Limb (tissue), 2 donors: ENCODE measurements around the gene SEMA3E.
"Not testable (repeated sequence)": the region's sequence is repeated elsewhere in the genome, so short reads cannot be mapped to it uniquely, and the experiment has no call there.

Source experiments
- DNase-seq, 2 donors: peaks; one replicate each; pipeline ENCODE4 v3.0.0-alpha.2; 2016; ENCODE audit errors: extremely low spot score in 2 of 2

The SEMA3E gene

GRCh38 chr7:83486957-83487356, 162.0 kb downstream of the SEMA3E start:
- DNase-seq, result no peak

DNA sequence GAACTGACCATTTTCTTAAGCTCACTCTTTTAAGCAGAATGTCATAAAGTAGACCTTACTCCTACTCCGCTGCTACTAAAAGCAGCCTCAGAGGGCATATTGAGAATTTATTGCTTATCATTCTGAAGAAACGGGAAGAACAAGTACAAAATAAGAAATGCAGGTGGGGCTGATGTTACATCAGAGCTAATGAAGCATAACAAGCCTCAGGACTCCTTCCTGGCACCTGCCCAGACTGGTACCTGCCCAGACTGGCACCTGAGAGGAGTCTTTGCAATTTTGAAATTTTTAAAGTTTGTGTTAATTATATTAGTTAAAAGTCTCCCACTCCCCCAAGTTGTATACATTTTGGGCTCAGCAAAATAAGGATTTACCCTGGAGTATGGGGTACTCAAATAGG, 162.4 kb downstream of the SEMA3E start:
- no peak for DNase-seq

DNA sequence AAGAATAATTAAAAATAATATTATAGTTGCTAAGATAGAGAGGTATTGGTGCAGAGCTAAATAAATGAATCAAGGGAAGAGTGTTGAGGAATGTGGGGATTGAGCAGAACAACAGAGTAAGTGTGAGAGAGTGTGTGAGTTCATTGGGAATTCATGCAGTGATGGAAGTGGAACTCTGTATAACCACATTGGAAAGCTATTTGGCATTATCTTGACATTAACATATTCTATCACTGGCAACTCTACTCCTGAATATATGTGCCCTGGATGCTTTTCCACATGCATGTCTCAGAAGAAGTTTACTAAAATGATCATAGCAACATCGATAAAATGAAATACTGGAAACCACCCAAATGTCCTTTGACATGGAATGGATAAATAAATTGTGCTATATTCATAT, 164.1 kb downstream of the SEMA3E start:
- no peak for DNase-seq

DNA sequence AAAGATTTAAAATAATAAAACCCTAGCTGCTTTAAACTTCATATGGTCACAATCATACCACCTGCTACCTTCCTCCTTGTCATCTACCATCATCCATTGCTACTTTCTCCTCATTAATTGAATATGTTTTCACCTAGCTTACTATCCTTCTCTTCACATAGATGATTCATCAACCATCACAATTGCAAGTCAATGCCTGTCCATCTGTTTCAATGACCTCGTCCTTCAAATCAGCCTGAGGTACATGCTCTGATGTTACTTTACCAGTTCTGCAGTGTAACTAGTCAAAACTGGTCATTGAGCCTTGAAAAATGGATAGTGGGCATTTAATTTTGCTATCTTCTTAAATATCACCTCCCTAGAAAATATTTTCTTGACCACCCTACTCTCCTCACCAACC, 164.7 kb downstream of the SEMA3E start:
- DNase-seq, result no peak

GRCh38 chr7:83478616-83479015, 170.3 kb downstream of the SEMA3E start:
- no peak for DNase-seq

DNA sequence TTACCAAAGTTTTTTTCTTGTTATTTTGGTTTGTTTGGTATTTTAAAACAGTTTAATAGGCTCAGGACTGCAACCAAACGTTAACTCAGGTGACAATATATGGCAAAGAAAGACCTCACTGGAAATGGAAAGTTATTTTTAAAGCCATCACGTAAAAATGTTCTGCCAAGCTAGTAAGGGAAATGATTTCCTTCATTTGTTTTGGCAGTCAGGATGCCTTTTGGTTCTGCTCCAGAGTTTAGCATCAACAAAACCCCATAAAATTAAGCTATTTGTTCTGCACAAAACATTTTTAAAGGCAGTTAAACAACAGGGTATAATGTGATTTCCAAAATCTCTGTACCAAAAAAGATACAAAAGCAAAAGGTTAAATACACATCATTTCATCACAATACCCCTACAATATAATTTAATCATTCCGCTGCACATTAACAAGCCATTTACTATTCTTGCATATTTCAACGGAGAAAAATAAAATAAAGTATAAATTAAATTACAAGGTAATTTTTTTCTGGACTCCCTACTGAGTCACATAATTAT, 172.4 kb downstream of the SEMA3E start:
- DNase-seq, result no peak

- no peak for DNase-seq
These were observed 173.5 kb downstream of the SEMA3E start for GRCh38 chr7:83475420-83475819.

DNA sequence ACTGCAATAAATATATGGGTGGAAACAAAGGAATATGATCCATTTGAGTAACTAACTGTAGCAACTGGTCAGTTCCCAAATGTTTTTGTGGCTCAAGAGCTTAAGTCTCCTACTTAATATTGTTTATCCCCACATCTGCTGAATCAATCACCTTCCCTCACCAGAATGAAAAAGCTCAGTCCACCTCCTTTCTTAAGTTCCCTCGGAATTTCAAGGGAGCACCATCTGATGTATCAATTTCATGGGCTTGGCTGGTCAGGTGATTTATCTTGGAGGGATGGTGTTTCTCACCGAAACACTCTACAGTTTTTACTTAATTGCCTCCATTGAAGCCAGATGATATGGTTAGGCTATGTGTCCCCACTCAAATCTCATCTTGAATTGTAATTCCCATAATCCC, 176.6 kb downstream of the SEMA3E start:
- DNase-seq, result no peak

GRCh38 chr7:83469491-83469890, 179.4 kb downstream of the SEMA3E start:
- no peak for DNase-seq

GRCh38 chr7:83469076-83469475, 179.9 kb downstream of the SEMA3E start:
- no peak for DNase-seq

DNA sequence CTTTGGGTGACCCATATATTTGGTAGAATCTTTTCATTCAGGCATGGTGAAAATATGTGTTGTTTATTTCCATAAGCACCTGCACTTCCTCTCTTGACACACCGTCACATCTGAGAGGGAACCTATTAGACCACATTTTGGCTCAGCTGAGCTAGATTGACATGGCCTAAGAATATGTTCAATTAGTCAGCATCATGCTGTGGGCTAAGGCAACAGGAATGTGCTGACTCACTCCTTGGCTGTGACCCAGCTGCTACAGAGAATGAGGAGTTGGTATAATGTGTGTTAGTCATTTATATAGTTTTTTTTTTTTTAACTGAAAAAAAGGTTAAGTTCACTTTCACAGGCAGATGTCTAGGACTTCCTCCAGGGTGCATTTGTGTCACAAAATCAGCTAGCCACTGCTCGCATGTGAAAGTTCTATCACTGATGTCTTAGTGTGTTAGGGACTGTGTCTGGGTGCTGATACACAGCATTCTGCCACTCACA, 180.6 kb downstream of the SEMA3E start:
- DNase-seq, result peak; percentile 40 to 55

- DNase-seq, result no peak
These were observed 181.4 kb downstream of the SEMA3E start for GRCh38 chr7:83467493-83467892.

GRCh38 chr7:83466956-83467355, 182.0 kb downstream of the SEMA3E start:
- no peak for DNase-seq

DNA sequence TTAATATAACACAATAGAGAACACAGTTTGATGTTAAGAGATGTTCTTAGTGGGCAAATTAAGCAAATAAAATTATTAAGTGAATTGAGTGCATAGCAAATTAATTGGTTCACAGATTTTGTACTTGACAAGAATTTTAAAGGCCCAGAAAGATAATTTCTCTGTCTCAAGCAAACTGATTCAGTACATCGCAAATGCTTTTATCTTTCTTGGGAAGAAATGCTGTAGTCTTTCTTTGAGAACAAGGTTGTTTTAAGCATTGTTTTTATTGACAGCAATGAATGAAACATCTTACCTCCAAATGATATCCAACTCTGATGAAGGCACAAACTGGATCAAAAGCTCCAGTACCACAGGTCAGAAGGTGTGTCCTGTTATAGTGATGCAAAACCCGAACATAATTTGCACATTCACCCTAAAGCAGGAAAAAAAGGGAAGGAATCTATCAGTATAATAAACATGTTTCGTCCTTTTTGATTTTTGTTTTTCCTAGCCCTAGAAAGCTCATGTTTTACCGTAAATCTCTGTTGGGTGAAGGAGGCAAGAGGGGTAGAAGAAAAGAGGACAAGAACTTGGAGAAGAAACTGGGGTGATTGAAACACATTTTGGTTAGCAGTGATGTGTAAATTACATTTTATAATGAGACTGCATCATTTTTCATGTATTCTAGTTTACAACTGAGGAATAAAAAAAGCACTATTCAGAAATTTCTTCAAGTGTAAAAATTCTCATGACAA, 182.6 kb downstream of the SEMA3E start:
- DNase-seq, result no peak

GRCh38 chr7:83465643-83466042, 183.3 kb downstream of the SEMA3E start:
- no peak for DNase-seq

DNA sequence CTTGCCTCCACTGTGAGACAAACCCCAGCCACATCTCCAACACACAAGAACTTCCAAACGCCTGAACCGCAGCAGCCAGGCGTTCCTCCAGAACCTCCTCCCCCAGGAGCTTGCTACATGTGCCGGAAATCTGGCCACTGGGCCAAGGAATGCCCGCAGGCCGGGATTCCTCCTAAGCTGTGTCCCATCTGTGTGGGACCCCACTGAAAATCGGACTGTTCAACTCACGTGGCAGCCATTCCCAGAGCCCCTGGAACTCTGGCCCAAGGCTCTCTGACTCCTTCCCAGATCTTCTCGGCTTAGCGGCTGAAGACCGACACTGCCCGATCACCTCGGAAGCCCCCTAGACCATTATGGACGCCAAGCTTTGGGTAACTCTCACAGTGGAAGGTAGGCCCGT, 187.1 kb downstream of the SEMA3E start:
- DNase-seq, result not testable (repeated sequence)

GRCh38 chr7:83459930-83460653, 188.8 kb downstream of the SEMA3E start:
- DNase-seq, result not testable (repeated sequence)

- DNase-seq, result not testable (repeated sequence)
These were observed 189.6 kb downstream of the SEMA3E start for GRCh38 chr7:83459101-83459929.

DNA sequence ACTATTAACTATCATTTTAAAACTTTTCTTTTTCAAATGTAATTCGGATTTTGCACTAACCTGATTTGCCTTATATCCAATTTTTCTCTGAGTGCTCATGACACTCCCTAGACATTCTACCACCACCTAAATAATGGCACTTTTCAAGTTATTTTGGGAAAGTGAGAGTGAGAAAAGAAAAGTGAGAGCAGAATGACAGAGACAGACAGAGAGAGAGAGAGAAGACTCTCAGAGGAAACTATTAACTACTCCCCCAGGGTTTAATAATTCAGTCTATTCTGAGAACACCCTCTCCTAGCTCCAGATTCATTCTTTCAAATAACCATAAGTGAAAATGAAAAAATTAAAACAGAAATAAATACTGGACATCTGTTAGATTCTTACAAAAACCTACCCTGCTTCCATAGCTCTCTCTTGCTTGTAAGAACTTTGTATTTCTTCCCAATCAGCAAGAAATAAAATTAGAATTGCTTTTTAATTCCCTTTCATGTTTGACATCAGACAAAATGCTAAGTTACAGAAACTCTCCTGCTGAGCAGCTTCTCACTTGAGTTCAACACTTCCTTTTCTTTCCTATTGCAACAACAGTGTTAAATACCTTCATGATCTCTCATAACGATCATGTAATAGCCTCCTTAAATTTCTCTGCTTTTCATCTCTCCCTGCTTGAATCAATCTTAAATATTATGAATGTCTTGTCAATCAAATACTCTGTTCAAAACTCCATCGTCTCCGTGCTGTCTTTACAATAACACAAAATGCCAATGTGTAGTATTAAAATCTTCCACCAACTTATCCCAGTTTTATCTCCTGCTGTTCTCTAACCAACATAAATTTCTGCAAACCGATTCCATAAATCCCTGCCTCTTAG, 191.7 kb downstream of the SEMA3E start:
- no peak for DNase-seq

DNA sequence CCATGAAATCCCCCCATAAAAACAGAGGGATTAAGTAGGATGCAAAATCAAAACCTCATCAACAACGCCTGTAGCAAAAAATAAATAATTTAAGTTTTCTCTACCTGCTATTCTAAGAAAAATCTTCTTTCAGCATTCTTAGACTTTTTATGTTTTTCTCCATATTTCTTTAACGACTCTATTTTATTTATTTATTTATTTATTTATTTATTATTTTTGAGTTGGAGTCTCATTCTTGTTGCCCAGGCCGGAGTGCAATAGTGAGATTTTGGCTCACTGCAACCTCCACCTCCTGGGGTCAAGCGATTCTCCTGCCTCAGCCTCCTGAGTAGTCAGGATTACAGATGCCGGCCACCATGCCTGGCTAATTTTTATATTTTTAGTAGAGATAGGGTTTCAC, 192.5 kb downstream of the SEMA3E start:
- DNase-seq, result no peak

- DNase-seq, result no peak
These were observed 193.3 kb downstream of the SEMA3E start for GRCh38 chr7:83455612-83456011.
